ENCODE measurements around the gene ALAS1. TPM values are rescaled to one million over a fixed set of nuclear protein-coding genes. Genes with fewer than 3 reads are reported as not detected.

The ALAS1 gene
- total and polyA plus RNA-seq, 9 of the 15 experiments (the other 6 are each of a cell fraction or from before 2014, with no cell fraction given): 21.4 to 49.5 (median 34.4) TPM

DNA sequence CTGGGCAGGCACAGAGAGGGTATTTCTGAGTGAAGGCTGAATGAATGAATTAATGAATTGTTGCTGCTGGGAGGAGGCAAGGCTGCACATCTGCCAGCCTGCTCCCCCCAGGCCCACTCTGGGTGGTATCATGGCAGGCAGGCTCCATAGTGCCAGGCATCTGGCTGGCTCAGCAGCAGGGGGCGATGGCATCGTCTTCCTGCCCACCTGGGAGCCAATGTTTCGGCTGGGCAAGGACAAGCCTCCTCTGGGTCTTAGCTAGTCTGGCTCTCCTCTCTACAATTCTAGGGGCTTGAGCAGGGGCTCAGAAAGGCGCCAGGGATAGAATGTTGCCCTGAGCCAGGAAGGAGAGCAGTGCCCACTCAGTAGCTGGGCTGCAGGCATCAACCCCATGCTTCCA lies 29.2 kb downstream of the ALAS1 start:
- Histone ChIP-seq H3K4me2 (ENCODE audit: insufficient read depth, low read length) (no peak overlapping the region), H3K9me1 (ENCODE audit: control insufficient read depth, insufficient read depth, low read length) (no peaks in the 10 kb centered on the region), H3K27ac (ENCODE audit: extremely low read depth, low read depth, low read length) (no peak overlapping the region), H4K20me1 (replicated peaks; ENCODE audit: control insufficient read depth, insufficient read depth, low read length) (no peaks in the 10 kb centered on the region; the same call in 1 of the 2 replicates), H3K4me1 (replicated peaks in 1 of 2; ENCODE audit: control insufficient read depth in 2 of 2, insufficient read depth in 2 of 2, low read length in 2 of 2) (peaks cover 4 to 52% of the 10 kb centered on the region in 2 experiments; a peak in 2 of 5 replicates), H3K36me3 (ENCODE audit: control insufficient read depth, insufficient read depth, low read length) (peaks cover 31% of the 10 kb centered on the region; the same call in 2 of the 3 replicates), H2AFZ (ENCODE audit: low read depth, low read length) (no peak overlapping the region), H3K9me3 (replicated peaks; ENCODE audit: control insufficient read depth, insufficient read depth, low read depth, low read length) (no peaks in the 10 kb centered on the region), H3K4me3 (no peak overlapping the region), H3K27me3 (ENCODE audit: control insufficient read depth in 2 of 2, insufficient read depth in 2 of 2, low read length in 2 of 2) (no peaks in the 10 kb centered on the region), H3K9ac (ENCODE audit: insufficient read depth in 1 of 2, low read depth in 2 of 2, low read length in 2 of 2) (no peak overlapping the region), H3K79me2 (ENCODE audit: control insufficient read depth, insufficient read depth, low read length) (no peaks in the 10 kb centered on the region)
- ChIA-PET CTCF (ENCODE audit: low intra/inter-chr PET ratio) (no interaction called here), POLR2A (interaction anchor here (0.6 to 1.9 kb wide), 3 partner anchors 8 to 138 kb away, joined by 3 to 8 read pairs (median 3); no protein-coding TSS in a partner anchor)
- ATAC-seq: no peak
- no peak for FAIRE-seq
- in situ Hi-C loops (cut with MboI): no loop called here
- 60% methylated on average over 4 of the region's 4 CpGs for WGBS (ENCODE audit: insufficient coverage, low coverage, missing lambda C conversion rate)
- no peak for DNase-seq (ENCODE audit: extremely low read depth in 1 of 4, low spot score in 3 of 4)
- TF ChIP-seq FOXO4 (CRISPR knock-in tag; IDR thresholded peaks at IDR 0.05): no peak
- TF ChIP-seq NFIX (CRISPR knock-in tag; IDR thresholded peaks at IDR 0.05; ENCODE audit: low read depth): no peak
- TF ChIP-seq, protein P1, sequence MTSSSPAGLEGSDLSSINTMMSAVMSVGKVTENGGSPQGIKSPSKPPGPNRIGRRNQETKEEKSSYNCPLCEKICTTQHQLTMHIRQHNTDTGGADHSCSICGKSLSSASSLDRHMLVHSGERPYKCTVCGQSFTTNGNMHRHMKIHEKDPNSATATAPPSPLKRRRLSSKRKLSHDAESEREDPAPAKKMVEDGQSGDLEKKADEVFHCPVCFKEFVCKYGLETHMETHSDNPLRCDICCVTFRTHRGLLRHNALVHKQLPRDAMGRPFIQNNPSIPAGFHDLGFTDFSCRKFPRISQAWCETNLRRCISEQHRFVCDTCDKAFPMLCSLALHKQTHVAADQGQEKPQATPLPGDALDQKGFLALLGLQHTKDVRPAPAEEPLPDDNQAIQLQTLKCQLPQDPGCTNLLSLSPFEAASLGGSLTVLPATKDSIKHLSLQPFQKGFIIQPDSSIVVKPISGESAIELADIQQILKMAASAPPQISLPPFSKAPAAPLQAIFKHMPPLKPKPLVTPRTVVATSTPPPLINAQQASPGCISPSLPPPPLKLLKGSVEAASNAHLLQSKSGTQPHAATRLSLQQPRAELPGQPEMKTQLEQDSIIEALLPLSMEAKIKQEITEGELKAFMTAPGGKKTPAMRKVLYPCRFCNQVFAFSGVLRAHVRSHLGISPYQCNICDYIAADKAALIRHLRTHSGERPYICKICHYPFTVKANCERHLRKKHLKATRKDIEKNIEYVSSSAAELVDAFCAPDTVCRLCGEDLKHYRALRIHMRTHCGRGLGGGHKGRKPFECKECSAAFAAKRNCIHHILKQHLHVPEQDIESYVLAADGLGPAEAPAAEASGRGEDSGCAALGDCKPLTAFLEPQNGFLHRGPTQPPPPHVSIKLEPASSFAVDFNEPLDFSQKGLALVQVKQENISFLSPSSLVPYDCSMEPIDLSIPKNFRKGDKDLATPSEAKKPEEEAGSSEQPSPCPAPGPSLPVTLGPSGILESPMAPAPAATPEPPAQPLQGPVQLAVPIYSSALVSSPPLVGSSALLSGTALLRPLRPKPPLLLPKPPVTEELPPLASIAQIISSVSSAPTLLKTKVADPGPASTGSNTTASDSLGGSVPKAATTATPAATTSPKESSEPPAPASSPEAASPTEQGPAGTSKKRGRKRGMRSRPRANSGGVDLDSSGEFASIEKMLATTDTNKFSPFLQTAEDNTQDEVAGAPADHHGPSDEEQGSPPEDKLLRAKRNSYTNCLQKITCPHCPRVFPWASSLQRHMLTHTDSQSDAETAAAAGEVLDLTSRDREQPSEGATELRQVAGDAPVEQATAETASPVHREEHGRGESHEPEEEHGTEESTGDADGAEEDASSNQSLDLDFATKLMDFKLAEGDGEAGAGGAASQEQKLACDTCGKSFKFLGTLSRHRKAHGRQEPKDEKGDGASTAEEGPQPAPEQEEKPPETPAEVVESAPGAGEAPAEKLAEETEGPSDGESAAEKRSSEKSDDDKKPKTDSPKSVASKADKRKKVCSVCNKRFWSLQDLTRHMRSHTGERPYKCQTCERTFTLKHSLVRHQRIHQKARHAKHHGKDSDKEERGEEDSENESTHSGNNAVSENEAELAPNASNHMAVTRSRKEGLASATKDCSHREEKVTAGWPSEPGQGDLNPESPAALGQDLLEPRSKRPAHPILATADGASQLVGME (CRISPR knock-in tag; IDR thresholded peaks at IDR 0.05): no peak
- no peak for TF ChIP-seq L3MBTL2 (IDR thresholded peaks at IDR 0.05)
- no peak for TF ChIP-seq FOS (IDR thresholded peaks at IDR 0.05; ENCODE audit: extremely low read depth, insufficient read length)
- TF ChIP-seq POLR2G (IDR thresholded peaks at IDR 0.05; ENCODE audit: low read depth, low read length): peak; percentile 33; the same call in 1 of the 2 replicates
- no peak for TF ChIP-seq GTF2B (IDR thresholded peaks at IDR 0.05; ENCODE audit: extremely low read depth, insufficient read length)
- no peak for TF ChIP-seq DDX20 (tag; IDR thresholded peaks at IDR 0.05; ENCODE audit: low read depth)
- TF ChIP-seq ZNF24 (IDR thresholded peaks at IDR 0.05): peak; percentile 22; the same call in 1 of the 2 replicates
- no TSS peak for BruUV-seq (replicated peaks)
- intact Hi-C loops (cut with micrococcal nuclease): no loop called here

Measured in K562 (cell line).